Measurements from ENCODE around the gene MAST4.

DNA sequence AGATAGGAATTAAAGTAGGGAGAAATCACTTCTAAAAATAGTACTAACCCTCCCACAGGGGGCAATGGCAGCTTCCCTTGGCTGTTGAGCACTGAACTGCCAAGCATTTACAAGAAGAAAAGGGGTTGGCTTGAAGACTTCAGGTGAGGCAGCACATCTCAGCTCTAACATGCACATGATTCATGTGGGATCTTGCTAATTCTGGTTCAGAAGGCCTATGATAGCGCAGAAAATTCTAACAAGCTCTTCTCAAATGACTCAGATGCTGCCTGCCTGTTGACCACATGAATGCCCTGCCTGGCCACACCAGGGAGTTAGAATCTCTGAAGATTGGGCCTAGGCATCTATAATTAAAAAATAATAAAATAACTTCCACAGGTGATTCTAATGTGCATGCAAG lies 577.8 kb downstream of the MAST4 start:
- TF ChIP-seq POLR2A (IDR thresholded peaks at IDR 0.05; ENCODE audit: low read depth, low read length) (no peak), POLR2AphosphoS5 (IDR thresholded peaks at IDR 0.05; ENCODE audit: low read depth, low read length) (no peak), SPI1 (IDR thresholded peaks at IDR 0.05; ENCODE audit: low read depth, low read length) (no peak), TAF1 (IDR thresholded peaks at IDR 0.05; ENCODE audit: low read depth, low read length) (no peak)

Data from GM12891 (cell line).